Amniotic epithelial cell (primary cell): ENCODE measurements around the gene FOXJ2.
"Not testable (repeated sequence)": the region's sequence is repeated elsewhere in the genome, so short reads cannot be mapped to it uniquely, and the experiment has no call there.

ENCODE experiments used
- DNase-seq: peaks from one replicate; pipeline ENCODE4 v3.0.0-alpha.2; 2010; ENCODE audit warnings: low read depth

The FOXJ2 gene

GRCh38 chr12:8065991-8066594 is 33.6 kb downstream of the FOXJ2 start, which contains the start of gene C3AR1:
Gene C3AR1 (minus strand): TSS chr12:8066359. CDS start chr12:8060185, 6,174 bp downstream.
- DNase-seq, result peak; percentile 83

- no peak for DNase-seq
Observed at GRCh38 chr12:8069582-8069981, 37.1 kb downstream of the FOXJ2 start.

GRCh38 chr12:8071820-8072219 is 39.3 kb downstream of the FOXJ2 start:
- DNase-seq, result not testable (repeated sequence)

GRCh38 chr12:8075935-8076334 is 43.4 kb downstream of the FOXJ2 start:
- no peak for DNase-seq

- no peak for DNase-seq
Observed at GRCh38 chr12:8076366-8076765, 43.9 kb downstream of the FOXJ2 start.

- no peak for DNase-seq
Observed at GRCh38 chr12:8077207-8077606, 44.7 kb downstream of the FOXJ2 start.

GRCh38 chr12:8078398-8078797 is 45.9 kb downstream of the FOXJ2 start:
- DNase-seq, result peak; percentile 79

- no peak for DNase-seq
Observed at GRCh38 chr12:8078916-8079315, 46.4 kb downstream of the FOXJ2 start.

- DNase-seq, result no peak
Observed at GRCh38 chr12:8080120-8080519, 47.6 kb downstream of the FOXJ2 start.

GRCh38 chr12:8081251-8081920 is 48.9 kb downstream of the FOXJ2 start:
- no peak for DNase-seq

- no peak for DNase-seq
Observed at GRCh38 chr12:8082808-8083100, 50.2 kb downstream of the FOXJ2 start.

- DNase-seq, result not testable (repeated sequence)
Observed at GRCh38 chr12:8084351-8084750, 51.8 kb downstream of the FOXJ2 start.

GRCh38 chr12:8087666-8088065 is 55.1 kb downstream of the FOXJ2 start:
- no peak for DNase-seq

GRCh38 chr12:8088574-8088973 is 56.1 kb downstream of the FOXJ2 start:
- no peak for DNase-seq

- not testable (repeated sequence) for DNase-seq
Observed at GRCh38 chr12:8089277-8089676, 56.8 kb downstream of the FOXJ2 start.

GRCh38 chr12:8089716-8090115 is 57.2 kb downstream of the FOXJ2 start:
- DNase-seq, result no peak

- no peak for DNase-seq
Observed at GRCh38 chr12:8093291-8093690, 60.8 kb downstream of the FOXJ2 start.

- DNase-seq, result no peak
Observed at GRCh38 chr12:8096281-8096915, 63.9 kb downstream of the FOXJ2 start.

- DNase-seq, result no peak
Observed at GRCh38 chr12:8099235-8099634, 66.7 kb downstream of the FOXJ2 start.
